HEK293 (cell line): Measurements from ENCODE around the gene ASCC1.

ENCODE experiments used
- CTCF ChIA-PET: fragments of 350-600 bp; formaldehyde crosslinking; extraction: SDS; loops from one replicate; lab custom pipeline; 2021; ENCODE audit warnings: antibody characterized with exemption; lab: Yijun Ruan, JAX
- POLR2A ChIA-PET: fragments of 300-600 bp; formaldehyde crosslinking; extraction: SDS; loops from one replicate; lab custom pipeline; 2020; ENCODE audit warnings: antibody characterized with exemption, inconsistent platforms; lab: Yijun Ruan, JAX
- H3K27ac ChIP-seq: fragments of 200-500 bp; sonication (Bioruptor generic); 2 replicates; pipeline ENCODE4 v1.5.1; 2014; ENCODE audit warnings: low read depth, low read length, control low read depth, inconsistent platforms; ENCODE audit errors: extremely low read depth
- H3K36me3 ChIP-seq, 2 experiments: fragments of 200-500 bp in 1 of 2; sonication (Bioruptor generic) in 1 of 2; 1 replicate in 1 of 2; 2 replicates in 1 of 2; pipeline ENCODE4 v1.5.1; 2014 to 2017; ENCODE audit warnings: inconsistent platforms in 2 of 2, low read length in 2 of 2; ENCODE audit not compliant: control insufficient read depth in 2 of 2, insufficient read depth in 1 of 2
- H3K4me1 ChIP-seq: fragments of 200-500 bp; sonication (Bioruptor generic); 2 replicates; pipeline ENCODE4 v1.5.1; 2014; ENCODE audit warnings: mild to moderate bottlenecking, low read length, inconsistent platforms; ENCODE audit not compliant: control insufficient read depth, insufficient read depth
- H3K4me3 ChIP-seq: 2 replicates; pipeline ENCODE4 v1.5.1; 2011; ENCODE audit warnings: low read depth, mild to moderate bottlenecking, control low read depth, low read length, moderate library complexity
- H3K9me3 ChIP-seq: fragments of 200-500 bp; sonication (Bioruptor generic); 2 replicates; pipeline ENCODE4 v1.5.1; 2014; ENCODE audit warnings: low read depth, low read length, inconsistent platforms; ENCODE audit not compliant: control insufficient read depth, insufficient read depth
- GLIS1 ChIP-seq: fragments of 450-650 bp; formaldehyde crosslinking; IDR thresholded peaks from 2 replicates; pipeline ENCODE4 v1.5.1; 2016; ENCODE audit warnings: missing biosample characterization, missing genetic modification characterization
- HIC1 ChIP-seq: fragments of 450-650 bp; formaldehyde crosslinking; IDR thresholded peaks from 2 replicates; pipeline ENCODE4 v1.5.1; 2016; ENCODE audit warnings: missing biosample characterization, missing genetic modification characterization
- KLF1 ChIP-seq: fragments of 450-650 bp; formaldehyde crosslinking; IDR thresholded peaks from 2 replicates; pipeline ENCODE4 v1.5.1; 2016; ENCODE audit warnings: missing biosample characterization, missing genetic modification characterization
- PRDM1 ChIP-seq: fragments of 450-650 bp; formaldehyde crosslinking; IDR thresholded peaks from 2 replicates; pipeline ENCODE4; 2016; ENCODE audit warnings: missing biosample characterization, missing genetic modification characterization
- SCRT1 ChIP-seq: fragments of 450-650 bp; formaldehyde crosslinking; IDR thresholded peaks from 2 replicates; pipeline ENCODE4 v1.5.1; 2016; ENCODE audit warnings: missing biosample characterization, missing genetic modification characterization, borderline replicate concordance
- SP3 ChIP-seq: fragments of 450-650 bp; formaldehyde crosslinking; IDR thresholded peaks from 2 replicates; pipeline ENCODE4 v1.5.1; 2016; ENCODE audit warnings: missing biosample characterization, missing genetic modification characterization
- TCF7L2 ChIP-seq: IDR thresholded peaks from 2 replicates; pipeline ENCODE4 v1.6.1; 2011; ENCODE audit warnings: low read depth, mild to moderate bottlenecking, inconsistent platforms, low read length, moderate library complexity, borderline replicate concordance
- ZBTB10 ChIP-seq: fragments of 450-650 bp; formaldehyde crosslinking; IDR thresholded peaks from 2 replicates; pipeline ENCODE4 v1.5.1; 2016; ENCODE audit warnings: missing biosample characterization, missing genetic modification characterization
- ZFHX2 ChIP-seq: fragments of 450-650 bp; formaldehyde crosslinking; conservative IDR thresholded peaks from 2 replicates; pipeline ENCODE4 v1.5.1; 2016; ENCODE audit warnings: missing biosample characterization, missing genetic modification characterization
- ZNF121 ChIP-seq: fragments of 450-650 bp; formaldehyde crosslinking; IDR thresholded peaks from 2 replicates; pipeline ENCODE4 v1.5.1; 2016; ENCODE audit warnings: missing biosample characterization, missing genetic modification characterization
- ZNF138 ChIP-seq: fragments of 450-650 bp; formaldehyde crosslinking; IDR thresholded peaks from 2 replicates; pipeline ENCODE4 v1.5.1; 2016; ENCODE audit warnings: missing biosample characterization, missing genetic modification characterization, borderline replicate concordance
- ZNF311 ChIP-seq: fragments of 450-650 bp; formaldehyde crosslinking; IDR thresholded peaks from 2 replicates; pipeline ENCODE4 v1.5.1; 2017; ENCODE audit warnings: missing biosample characterization, missing genetic modification characterization, borderline replicate concordance
- ZNF354C ChIP-seq: fragments of 450-650 bp; formaldehyde crosslinking; IDR thresholded peaks from 2 replicates; pipeline ENCODE4 v1.5.1; 2016; ENCODE audit warnings: missing biosample characterization, missing genetic modification characterization, low read depth, borderline replicate concordance
- ZNF391 ChIP-seq: fragments of 450-650 bp; formaldehyde crosslinking; IDR thresholded peaks from 2 replicates; pipeline ENCODE4 v1.5.1; 2016; ENCODE audit warnings: low read depth, missing biosample characterization, missing genetic modification characterization, borderline replicate concordance
- ZNF404 ChIP-seq: fragments of 450-650 bp; formaldehyde crosslinking; IDR thresholded peaks from 2 replicates; pipeline ENCODE4 v1.5.1; 2017; ENCODE audit warnings: missing biosample characterization, missing genetic modification characterization
- ZNF510 ChIP-seq: fragments of 450-650 bp; formaldehyde crosslinking; IDR thresholded peaks from 2 replicates; pipeline ENCODE4 v1.5.1; 2018; ENCODE audit warnings: mild to moderate bottlenecking, missing genetic modification characterization, missing biosample characterization; ENCODE audit not compliant: insufficient replicate concordance
- ZNF521 ChIP-seq: fragments of 450-650 bp; formaldehyde crosslinking; IDR thresholded peaks from 2 replicates; pipeline ENCODE4 v1.5.1; 2017; ENCODE audit warnings: missing biosample characterization, mild to moderate bottlenecking, missing genetic modification characterization
- ZNF596 ChIP-seq: fragments of 450-650 bp; IDR thresholded peaks from 2 replicates; pipeline ENCODE4 v1.5.0; 2018; ENCODE audit warnings: missing biosample characterization, mild to moderate bottlenecking, missing genetic modification characterization, moderate library complexity
- ZNF626 ChIP-seq: fragments of 450-650 bp; sonication (Bioruptor Pico); formaldehyde crosslinking; IDR thresholded peaks from 2 replicates; pipeline ENCODE4 v1.5.1; 2018; ENCODE audit warnings: missing biosample characterization, missing genetic modification characterization, inconsistent platforms
- ZNF707 ChIP-seq: fragments of 450-650 bp; formaldehyde crosslinking; IDR thresholded peaks from 2 replicates; pipeline ENCODE4 v1.5.1; 2016; ENCODE audit warnings: missing biosample characterization, missing genetic modification characterization
- ZNF76 ChIP-seq: fragments of 450-650 bp; formaldehyde crosslinking; IDR thresholded peaks from 2 replicates; pipeline ENCODE4; 2016; ENCODE audit warnings: low read depth, missing biosample characterization, missing genetic modification characterization, borderline replicate concordance
- ZNF843 ChIP-seq: fragments of 450-650 bp; formaldehyde crosslinking; IDR thresholded peaks from 2 replicates; pipeline ENCODE4 v1.5.1; 2016; ENCODE audit warnings: missing biosample characterization, missing genetic modification characterization
- ZSCAN23 ChIP-seq: fragments of 450-650 bp; formaldehyde crosslinking; IDR thresholded peaks from 2 replicates; pipeline ENCODE4 v1.5.1; 2016; ENCODE audit warnings: missing biosample characterization, missing genetic modification characterization
- ZSCAN30 ChIP-seq: fragments of 450-650 bp; IDR thresholded peaks from 2 replicates; pipeline ENCODE4 v1.5.1; 2018; ENCODE audit warnings: missing biosample characterization, mild to moderate bottlenecking, missing genetic modification characterization, moderate library complexity

The ASCC1 gene

GRCh38 chr10:72242675-72243074 lies 26.6 kb upstream of the ASCC1 start (continued):
- no peak for TF ChIP-seq ZNF138 (tag by site-specific recombination)
- no peak for TF ChIP-seq ZNF311 (tag by site-specific recombination)
- no peak for TF ChIP-seq SCRT1
- no peak for TF ChIP-seq TCF7L2
- TF ChIP-seq ZNF626 (tag by site-specific recombination), result no peak
- no peak for TF ChIP-seq ZNF843 (tag by site-specific recombination)
- no peak for TF ChIP-seq ZNF76 (tag by site-specific recombination)

- Histone ChIP-seq H3K4me1 (peaks cover 16% of the 10 kb centered on the region), H3K9me3 (no peaks in the 10 kb centered on the region), H3K36me3 (no peaks in the 10 kb centered on the region), H3K27ac (no peak overlapping the region), H3K4me3 (no peak overlapping the region)
- TF ChIP-seq ZNF521, result no peak
- TF ChIP-seq ZNF404 (tag by site-specific recombination), result no peak
- TF ChIP-seq GLIS1 (tag by site-specific recombination), result peak; percentile 69
- TF ChIP-seq SP3 (tag by site-specific recombination), result no peak
- TF ChIP-seq KLF1 (tag by site-specific recombination), result 0 out of 2 replicates have a peak, but pooled peaks have one; percentile 12
- TF ChIP-seq ZNF707 (tag by site-specific recombination), result no peak
- TF ChIP-seq PRDM1, result no peak
- no peak for TF ChIP-seq ZSCAN23 (tag by site-specific recombination)
- TF ChIP-seq ZNF311 (tag by site-specific recombination), result no peak
- no peak for TF ChIP-seq ZNF596
- no peak for TF ChIP-seq ZSCAN30
- ChIA-PET CTCF (interaction anchor here (0.6 to 1.0 kb wide), 4 partner anchors 14 to 87 kb away, joined by 3 to 6 read pairs (median 4); no protein-coding TSS in a partner anchor), POLR2A (interaction anchor here (0.7 to 6.6 kb wide), 2 partner anchors 32 to 426 kb away, joined by 6 to 36 read pairs; partner anchors contain the start of gene DDIT4)
These were observed 25.7 kb upstream of the ASCC1 start for GRCh38 chr10:72241691-72242252.

- CTCF ChIA-PET, result no interaction called here
- no peak overlapping the region for H3K27ac ChIP-seq
- POLR2A ChIA-PET, result interaction anchor here (6.6 kb wide), 1 partner anchor 34 kb away, joined by 36 read pairs; the partner anchor contains the start of gene DDIT4
- no peak overlapping the region for H3K4me3 ChIP-seq
- peaks cover 16% of the 10 kb centered on the region for H3K4me1 ChIP-seq
- no peaks in the 10 kb centered on the region for H3K9me3 ChIP-seq
- peaks cover 0 to 9% of the 10 kb centered on the region in 2 experiments; a peak in 1 of 3 replicates for H3K36me3 ChIP-seq
- no peak for TF ChIP-seq ZNF391 (tag by site-specific recombination)
- peak; percentile 89 for TF ChIP-seq ZNF121 (tag by site-specific recombination)
- TF ChIP-seq HIC1, result no peak
- TF ChIP-seq ZNF354C (tag by site-specific recombination), result no peak
- TF ChIP-seq ZBTB10, result no peak
- TF ChIP-seq ZNF510 (tag by site-specific recombination), result no peak
- 0 out of 2 replicates have a peak, but pooled peaks have one; percentile 1 for TF ChIP-seq ZFHX2 (tag by site-specific recombination)
These were observed 24.3 kb upstream of the ASCC1 start for GRCh38 chr10:72240371-72240770.
